Stimulated activated naive CD8-positive, alpha-beta T cell treated with anti-CD3 and anti-CD28 coated beads, Interleukin-15, amount 100 ng/mL, for 72 hours (primary cell): ENCODE measurements around the gene SLC1A3.
"Not testable (repeated sequence)": the region's sequence is repeated elsewhere in the genome, so short reads cannot be mapped to it uniquely, and the experiment has no call there.

Experiments used
- ATAC-seq: fragments of 150-1000 bp; cut with Tn5 transposase; 2 replicates; pipeline ENCODE4 v1.10.0; 2021; ENCODE audit warnings: mild to moderate bottlenecking, moderate library complexity
- DNase-seq, 2 donors: peaks; one replicate each; pipeline ENCODE4 v3.0.0; 2021 to 2022
- H3K27ac Mint-ChIP-seq, 2 donors: one replicate each; pipeline ENCODE4 v1.8.0; 2022; ENCODE audit warnings: mild to moderate bottlenecking in 2 of 2, mixed read lengths in 2 of 2, moderate library complexity in 2 of 2
- H3K27me3 Mint-ChIP-seq: one replicate; pipeline ENCODE4 v1.8.0; 2022; ENCODE audit warnings: mixed read lengths
- H3K4me1 Mint-ChIP-seq: one replicate; pipeline ENCODE4 v1.8.0; 2022; ENCODE audit warnings: mild to moderate bottlenecking, mixed read lengths
- H3K4me3 Mint-ChIP-seq, 2 donors: one replicate each; pipeline ENCODE4 v1.8.0; 2022; ENCODE audit warnings: mild to moderate bottlenecking in 2 of 2, mixed read lengths in 2 of 2, moderate library complexity in 1 of 2
- H3K9me3 Mint-ChIP-seq, 2 donors: one replicate each; pipeline ENCODE4 v1.8.0; 2022; ENCODE audit warnings: mixed read lengths in 2 of 2

SLC1A3 gene

GRCh38 chr5:36606428-36607113 is at the start of gene SLC1A3:
SLC1A3 (plus strand) TSS chr5:36606606; CDS start chr5:36608424, 1,818 bp downstream.
- peaks cover 56% of the 10 kb centered on the region for H3K27me3 Mint-ChIP-seq
- ATAC-seq (peak; percentile 96), DNase-seq (peak; percentile 60 to 73)
- peak within 1 kb of the TSS; percentile 86 for H3K4me3 Mint-ChIP-seq
- peaks cover 16% of the 10 kb centered on the region for H3K4me1 Mint-ChIP-seq
- peak within 1 kb of the TSS in 1 of 2 donors; percentile 21 for H3K27ac Mint-ChIP-seq
- no peaks in the 10 kb centered on the region for H3K9me3 Mint-ChIP-seq

DNA sequence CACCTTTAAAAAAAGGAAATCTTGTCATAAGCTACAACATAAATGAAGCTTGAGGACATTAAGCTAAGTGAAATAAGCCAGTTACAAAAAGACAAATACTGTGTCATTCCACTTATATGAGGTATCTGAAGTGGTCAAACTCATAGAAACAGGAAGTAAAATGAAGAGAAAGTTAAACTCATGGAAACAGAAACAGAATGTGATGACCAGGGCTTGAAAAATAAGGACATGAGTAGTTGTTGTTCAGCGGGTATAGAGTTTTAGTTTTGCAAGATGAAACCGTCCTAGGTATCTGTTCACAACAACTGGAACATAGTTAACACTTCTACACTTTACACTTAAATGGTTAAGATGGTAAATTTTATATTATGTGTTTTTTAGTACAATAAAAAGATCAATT is 47.8 kb upstream of the SLC1A3 start:
- DNase-seq (no peak), ATAC-seq (no peak)
- H3K27ac Mint-ChIP-seq: no peak overlapping the region
- peaks cover 0 to 7% of the 10 kb centered on the region in 2 donors for H3K9me3 Mint-ChIP-seq
- no peaks in the 10 kb centered on the region for H3K4me1 Mint-ChIP-seq
- no peak overlapping the region for H3K4me3 Mint-ChIP-seq
- no peaks in the 10 kb centered on the region for H3K27me3 Mint-ChIP-seq

DNA sequence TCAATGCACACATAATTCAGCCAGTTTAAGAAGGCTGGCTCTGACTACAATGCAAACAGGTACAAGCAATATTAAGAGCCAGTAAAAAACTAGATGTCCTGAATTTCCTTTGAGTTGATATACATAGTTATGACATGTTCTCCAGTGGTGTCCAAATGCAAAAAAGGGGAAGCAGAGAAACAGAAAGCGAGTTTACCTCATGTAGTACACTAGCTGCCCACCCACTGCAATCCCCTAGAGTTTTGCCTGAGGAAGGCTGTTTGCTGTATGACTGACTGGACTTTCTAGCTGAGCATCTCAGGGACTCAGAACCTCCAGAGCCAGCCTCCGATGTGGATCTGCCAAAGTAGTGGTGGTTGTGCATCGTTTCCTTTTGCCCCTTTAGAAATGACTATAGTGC is 44.8 kb upstream of the SLC1A3 start:
- Mint-ChIP-seq H3K9me3 (no peaks in the 10 kb centered on the region), H3K4me1 (no peaks in the 10 kb centered on the region), H3K27ac (no peak overlapping the region), H3K4me3 (no peak overlapping the region), H3K27me3 (no peaks in the 10 kb centered on the region)
- ATAC-seq (no peak), DNase-seq (no peak)

GRCh38 chr5:36569491-36569890 is 36.9 kb upstream of the SLC1A3 start:
- Mint-ChIP-seq H3K27me3 (no peaks in the 10 kb centered on the region), H3K9me3 (no peaks in the 10 kb centered on the region), H3K4me1 (no peaks in the 10 kb centered on the region), H3K4me3 (no peak overlapping the region), H3K27ac (no peak overlapping the region)
- ATAC-seq: no peak
- DNase-seq: no peak

DNA sequence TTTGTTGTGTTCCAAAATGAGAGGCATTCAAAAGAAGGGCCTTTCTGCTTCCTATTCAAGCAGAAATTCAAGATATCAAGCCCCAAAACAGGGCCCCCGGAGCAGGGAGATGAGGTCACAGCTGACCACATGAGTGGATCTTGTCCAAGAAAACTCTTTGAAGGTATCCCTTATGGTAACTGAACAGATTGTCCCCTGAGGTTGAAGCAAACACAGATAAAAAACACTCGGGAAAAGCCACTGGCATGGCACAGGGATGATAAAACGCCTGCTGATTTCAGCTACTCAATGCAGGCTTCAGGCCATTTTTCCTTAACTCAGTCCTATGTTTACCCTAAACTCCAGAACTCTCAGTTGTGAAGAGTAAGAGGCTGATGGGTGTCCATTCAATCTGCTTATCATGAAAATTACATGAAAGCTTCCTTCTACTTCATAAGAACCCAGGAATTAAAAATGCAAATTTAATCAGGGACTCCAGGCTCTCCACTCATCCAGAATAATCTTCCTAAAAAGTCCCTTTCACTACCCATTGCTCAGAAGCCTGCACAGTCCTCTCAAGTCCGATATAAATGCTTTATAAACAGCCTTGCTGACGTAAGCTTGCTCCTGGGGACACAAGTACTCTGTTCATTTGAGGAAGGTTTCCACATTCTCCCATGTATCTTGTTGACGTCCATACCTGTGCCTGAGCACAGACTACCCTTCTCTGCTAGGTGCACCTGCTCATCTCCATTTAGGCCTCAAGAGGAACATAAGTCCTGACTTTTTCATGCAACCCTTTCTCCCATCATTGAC is 35.9 kb upstream of the SLC1A3 start:
- DNase-seq (no peak), ATAC-seq (no peak)
- Mint-ChIP-seq H3K9me3 (no peaks in the 10 kb centered on the region), H3K27me3 (no peaks in the 10 kb centered on the region), H3K27ac (no peak overlapping the region), H3K4me1 (no peaks in the 10 kb centered on the region), H3K4me3 (no peak overlapping the region)

DNA sequence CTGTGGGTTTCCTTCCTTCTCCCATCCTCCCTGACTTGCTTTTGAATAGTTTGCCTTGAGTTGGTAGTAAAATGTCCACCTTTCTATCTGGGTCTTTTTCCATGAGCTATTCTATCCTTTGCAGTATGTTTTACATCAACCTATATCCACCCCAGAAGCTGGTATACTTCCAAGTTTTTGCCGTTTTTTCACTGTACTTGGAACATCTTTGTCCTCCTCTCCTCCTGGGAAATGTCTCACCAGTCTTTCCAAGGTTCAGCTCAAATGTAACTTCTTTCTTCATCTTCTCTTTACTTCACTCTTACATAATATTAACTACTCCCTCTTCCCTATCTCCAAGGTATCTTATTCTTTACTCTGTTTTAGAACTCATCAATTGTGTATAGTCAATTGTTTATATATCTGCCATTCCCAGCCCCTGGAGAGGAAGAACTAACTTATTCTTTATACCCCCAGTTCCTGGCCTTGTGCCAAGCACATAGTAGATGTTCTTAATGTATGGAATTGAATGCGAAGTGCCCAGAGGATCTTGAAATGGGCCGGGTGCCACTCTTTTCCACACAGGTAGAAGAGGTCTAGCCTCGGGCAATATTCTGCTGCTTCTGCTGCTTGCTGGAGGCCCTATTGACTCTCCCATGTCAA is 34.9 kb upstream of the SLC1A3 start:
- no peak overlapping the region for H3K4me3 Mint-ChIP-seq
- no peaks in the 10 kb centered on the region for H3K27me3 Mint-ChIP-seq
- H3K27ac Mint-ChIP-seq: no peak overlapping the region
- no peaks in the 10 kb centered on the region for H3K9me3 Mint-ChIP-seq
- H3K4me1 Mint-ChIP-seq: no peaks in the 10 kb centered on the region
- DNase-seq: no peak
- ATAC-seq: no peak

DNA sequence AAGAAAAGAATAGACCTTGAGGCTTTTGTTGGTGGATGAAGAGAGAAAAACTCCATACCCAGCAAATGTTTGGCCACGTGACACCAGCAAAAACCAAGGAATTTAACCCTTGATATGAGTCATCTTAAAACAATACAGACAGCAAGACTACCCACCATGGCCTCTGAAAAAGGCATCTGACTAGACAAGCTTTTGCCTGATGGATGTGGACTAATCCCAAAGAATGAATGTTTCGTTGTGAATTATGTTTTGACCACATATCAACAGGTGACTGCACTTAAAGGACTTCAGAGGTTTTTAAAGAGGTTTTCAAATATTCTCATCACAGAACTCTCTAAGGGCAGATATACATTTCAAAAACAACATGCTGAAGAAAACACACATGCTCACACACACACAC is 33.0 kb upstream of the SLC1A3 start:
- Mint-ChIP-seq H3K4me3 (no peak overlapping the region), H3K9me3 (no peaks in the 10 kb centered on the region), H3K27me3 (peaks cover 7% of the 10 kb centered on the region), H3K4me1 (no peaks in the 10 kb centered on the region), H3K27ac (peak overlapping the region in 1 of 2 donors; percentile 9)
- no peak for ATAC-seq
- DNase-seq: no peak

DNA sequence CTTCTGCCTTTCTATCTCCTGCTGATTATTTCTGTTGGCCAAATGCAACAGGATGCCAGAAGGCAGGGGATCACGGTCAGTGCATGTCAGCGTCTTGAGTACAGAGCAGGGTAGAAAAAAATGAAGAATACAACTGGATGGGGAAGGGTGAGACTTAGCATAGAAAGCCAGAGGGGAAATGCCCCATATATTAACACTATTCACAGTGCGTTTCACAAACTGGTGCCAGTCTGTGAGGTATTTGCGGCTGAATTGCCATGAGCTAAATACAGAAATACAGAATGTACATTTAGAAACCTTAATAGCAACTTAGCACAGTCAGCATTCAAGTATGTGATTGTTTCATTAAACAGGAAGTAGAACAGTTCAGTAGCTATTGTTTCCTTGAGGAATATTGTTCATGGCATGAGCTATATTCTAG is 31.0 kb upstream of the SLC1A3 start:
- Mint-ChIP-seq H3K27me3 (peaks cover 7% of the 10 kb centered on the region), H3K4me1 (no peaks in the 10 kb centered on the region)

DNA sequence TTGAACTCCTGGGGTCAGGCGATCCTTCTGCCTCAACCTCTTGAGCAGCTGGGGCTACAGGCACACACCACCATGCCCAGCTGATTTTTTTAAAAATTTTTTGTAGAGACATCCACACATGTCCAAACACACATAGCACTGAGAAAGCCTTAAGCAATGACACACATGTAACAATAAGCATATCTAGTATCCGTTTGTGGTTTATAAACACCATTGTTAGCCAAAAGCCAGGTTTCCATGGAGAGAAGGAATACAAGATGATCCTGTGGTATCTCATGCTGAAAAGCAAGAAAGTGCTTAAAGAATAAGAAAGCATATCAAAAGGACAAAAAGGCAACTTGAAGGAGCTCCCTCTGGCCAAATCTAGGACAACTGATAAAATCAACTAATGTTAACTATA is 29.7 kb upstream of the SLC1A3 start:
- no peak for ATAC-seq
- no peak for DNase-seq
- H3K4me1 Mint-ChIP-seq: no peaks in the 10 kb centered on the region
- H3K27me3 Mint-ChIP-seq: peaks cover 13% of the 10 kb centered on the region
- no peak overlapping the region for H3K27ac Mint-ChIP-seq
- no peaks in the 10 kb centered on the region for H3K9me3 Mint-ChIP-seq
- no peak overlapping the region for H3K4me3 Mint-ChIP-seq

More for the DNA sequence above, 31.0 kb upstream of the SLC1A3 start:
- H3K27ac Mint-ChIP-seq: no peak overlapping the region
- no peaks in the 10 kb centered on the region for H3K9me3 Mint-ChIP-seq
- DNase-seq: no peak
- H3K4me3 Mint-ChIP-seq: no peak overlapping the region
- ATAC-seq: no peak

DNA sequence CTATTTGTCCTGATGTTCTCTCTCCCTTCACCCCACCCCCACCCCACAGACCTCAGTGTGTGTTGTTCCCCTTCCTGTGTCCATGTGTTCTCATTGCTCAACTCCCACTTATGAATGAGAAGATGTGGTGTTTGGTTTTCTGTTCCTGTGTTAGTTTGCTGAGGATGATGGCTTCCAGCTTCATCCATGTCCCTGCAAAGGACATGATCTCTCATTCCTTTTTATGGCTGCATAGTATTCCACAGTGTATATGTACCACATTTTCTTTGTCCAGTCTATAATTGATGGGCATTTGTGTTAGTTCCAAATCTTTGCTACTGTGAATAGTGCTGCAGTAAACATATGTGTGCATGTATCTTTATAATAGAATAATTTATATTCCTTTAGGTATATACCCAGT is 26.5 kb upstream of the SLC1A3 start:
- DNase-seq, ATAC-seq, H3K9me3 Mint-ChIP-seq, H3K4me1 Mint-ChIP-seq, H3K27ac Mint-ChIP-seq, H3K4me3 Mint-ChIP-seq: not testable (repeated sequence)
- peaks cover 15% of the 10 kb centered on the region for H3K27me3 Mint-ChIP-seq

DNA sequence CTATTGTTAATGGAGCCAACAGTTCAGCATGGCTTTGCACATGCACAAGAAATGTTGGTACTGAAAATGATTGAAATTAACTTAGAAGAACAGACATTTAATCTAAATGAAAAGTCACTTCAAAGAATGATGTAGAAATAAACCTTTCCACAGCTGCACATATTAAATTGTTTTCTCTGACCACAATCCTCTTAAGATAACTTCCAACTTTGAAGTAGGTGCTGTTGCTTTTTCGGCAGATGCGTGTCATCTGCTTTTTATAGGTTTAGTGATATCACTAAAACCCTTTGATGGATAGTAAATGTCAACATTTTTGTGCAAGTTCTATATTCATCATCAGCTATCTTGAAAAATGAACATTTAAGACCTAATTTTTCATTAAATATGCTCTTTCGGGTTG is 25.3 kb upstream of the SLC1A3 start:
- no peaks in the 10 kb centered on the region for H3K9me3 Mint-ChIP-seq
- no peak overlapping the region for H3K27ac Mint-ChIP-seq
- no peak for DNase-seq
- no peak overlapping the region for H3K4me3 Mint-ChIP-seq
- ATAC-seq: no peak
- H3K27me3 Mint-ChIP-seq: peaks cover 15% of the 10 kb centered on the region
- H3K4me1 Mint-ChIP-seq: no peaks in the 10 kb centered on the region

GRCh38 chr5:36584009-36584875 is 22.2 kb upstream of the SLC1A3 start:
- Mint-ChIP-seq H3K4me1 (no peaks in the 10 kb centered on the region), H3K27ac (no peak overlapping the region), H3K4me3 (no peak overlapping the region), H3K27me3 (peaks cover 14% of the 10 kb centered on the region), H3K9me3 (no peaks in the 10 kb centered on the region)
- ATAC-seq (no peak), DNase-seq (no peak)

DNA sequence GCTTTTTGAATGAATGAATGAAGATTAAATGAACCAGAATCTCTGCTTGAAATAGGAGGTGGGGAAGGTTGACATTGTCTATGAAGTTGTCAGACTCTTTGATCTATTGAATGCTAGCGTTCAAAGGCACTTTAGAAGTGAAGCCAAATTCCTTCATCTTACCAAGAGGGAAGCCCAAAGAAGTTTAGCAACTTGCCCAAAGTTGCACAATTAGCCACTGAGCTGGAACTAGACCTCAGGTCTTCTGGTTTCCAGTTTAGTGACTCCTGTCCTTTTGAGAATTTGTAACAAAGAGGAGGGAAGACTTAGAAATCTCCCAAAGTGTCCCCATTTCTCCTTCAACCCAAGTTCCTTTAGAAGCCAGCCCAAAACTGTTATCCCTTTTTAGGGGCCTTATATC is 20.7 kb upstream of the SLC1A3 start:
- H3K9me3 Mint-ChIP-seq: no peaks in the 10 kb centered on the region
- no peaks in the 10 kb centered on the region for H3K4me1 Mint-ChIP-seq
- H3K4me3 Mint-ChIP-seq: no peak overlapping the region
- H3K27ac Mint-ChIP-seq: no peak overlapping the region
- peaks cover 14% of the 10 kb centered on the region for H3K27me3 Mint-ChIP-seq
- DNase-seq (no peak), ATAC-seq (no peak)

GRCh38 chr5:36587354-36587753 is 19.1 kb upstream of the SLC1A3 start:
- H3K9me3 Mint-ChIP-seq: no peaks in the 10 kb centered on the region
- H3K27ac Mint-ChIP-seq: no peak overlapping the region
- H3K4me3 Mint-ChIP-seq: no peak overlapping the region
- H3K4me1 Mint-ChIP-seq: no peaks in the 10 kb centered on the region
- DNase-seq (no peak), ATAC-seq (no peak)
- peaks cover 6% of the 10 kb centered on the region for H3K27me3 Mint-ChIP-seq

GRCh38 chr5:36589735-36590134 is 16.7 kb upstream of the SLC1A3 start:
- H3K27me3 Mint-ChIP-seq, H3K27ac Mint-ChIP-seq, H3K9me3 Mint-ChIP-seq, ATAC-seq, H3K4me3 Mint-ChIP-seq, H3K4me1 Mint-ChIP-seq, DNase-seq: not testable (repeated sequence)
